ENCODE data around the gene RRAGD. TPM values are rescaled to one million over a fixed set of nuclear protein-coding genes. Genes with fewer than 3 reads are reported as not detected.

RRAGD gene
- total and polyA plus RNA-seq, 2 experiments from 2014 or later = not detected

DNA sequence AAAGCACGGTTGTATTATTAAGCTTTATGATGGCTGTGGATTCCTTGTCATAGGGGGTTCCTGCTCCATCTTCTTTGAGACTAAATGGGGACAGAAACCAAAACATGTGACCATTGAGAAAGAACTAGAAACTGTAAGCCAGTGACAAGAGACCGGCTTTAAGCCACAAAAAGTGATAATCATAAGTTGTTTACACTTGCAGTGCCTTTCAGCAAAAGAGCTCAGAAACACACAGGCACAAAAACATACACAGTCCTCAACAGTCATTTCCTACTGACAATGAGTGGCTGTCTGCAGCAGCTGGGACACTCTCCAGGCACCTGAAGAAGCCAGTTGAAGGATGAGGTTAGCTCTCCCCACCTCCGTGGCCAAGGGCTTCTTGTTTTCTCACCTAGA lies 39.6 kb downstream of the RRAGD start:
- no peak for TF ChIP-seq EZH2 (IDR thresholded peaks at IDR 0.05; ENCODE audit: insufficient read depth, poor library complexity, severe bottlenecking)
- no peak for TF ChIP-seq EZH2phosphoT487 (IDR thresholded peaks at IDR 0.05; ENCODE audit: insufficient read depth, low read depth)
- Histone ChIP-seq H3K4me1 (ENCODE audit: insufficient read depth) (no peaks in the 10 kb centered on the region), H3K9ac (no peak overlapping the region), H4K20me1 (ENCODE audit: insufficient read depth) (no peaks in the 10 kb centered on the region), H3K4me3 (no peak overlapping the region), H2AFZ (no peak overlapping the region), H3K4me2 (ENCODE audit: unreplicated experiment) (no peak overlapping the region), H3K27ac (no peak overlapping the region), H3K9me3 (ENCODE audit: low read depth) (no peaks in the 10 kb centered on the region), H3K27me3 (replicated peaks; ENCODE audit: insufficient read depth) (no peaks in the 10 kb centered on the region; the same call in 1 of the 2 replicates), H3F3A (ENCODE audit: insufficient read depth) (no peaks in the 10 kb centered on the region), H3K36me3 (ENCODE audit: low read depth) (no peaks in the 10 kb centered on the region), H3K79me2 (ENCODE audit: insufficient read depth) (no peaks in the 10 kb centered on the region), H3K9me2 (ENCODE audit: insufficient read depth) (no peaks in the 10 kb centered on the region)
- in situ Hi-C loops (cut with MboI) = loop anchor here (25.0 kb wide), 1 partner anchor 385 kb away; no protein-coding TSS in a partner anchor
- no peak for DNase-seq
- 88 to 91% methylated on average over 3 of the region's 3 CpGs for WGBS, 2 experiments (ENCODE audit: low coverage in 1 of 2, low lambda C conversion rate in 2 of 2, missing lambda C conversion rate in 2 of 2)

- in situ Hi-C loops (cut with MboI) = loop anchor here (25.0 kb wide), 1 partner anchor 385 kb away; no protein-coding TSS in a partner anchor
- Histone ChIP-seq H3K9me3 (ENCODE audit: low read depth) (no peaks in the 10 kb centered on the region), H3K9me2 (ENCODE audit: insufficient read depth) (no peaks in the 10 kb centered on the region), H2AFZ (no peak overlapping the region), H3K4me2 (ENCODE audit: unreplicated experiment) (no peak overlapping the region), H3F3A (ENCODE audit: insufficient read depth) (no peaks in the 10 kb centered on the region), H3K27me3 (replicated peaks; ENCODE audit: insufficient read depth) (no peaks in the 10 kb centered on the region; the same call in 1 of the 2 replicates), H3K36me3 (ENCODE audit: low read depth) (no peaks in the 10 kb centered on the region), H3K4me3 (no peak overlapping the region), H3K79me2 (ENCODE audit: insufficient read depth) (no peaks in the 10 kb centered on the region), H3K9ac (no peak overlapping the region), H3K4me1 (ENCODE audit: insufficient read depth) (no peaks in the 10 kb centered on the region), H3K27ac (no peak overlapping the region), H4K20me1 (ENCODE audit: insufficient read depth) (no peaks in the 10 kb centered on the region)
- 23 to 29% methylated on average over 8 of the region's 8 CpGs for WGBS, 2 experiments (ENCODE audit: low coverage in 1 of 2, low lambda C conversion rate in 2 of 2, missing lambda C conversion rate in 2 of 2)
- DNase-seq = peak; percentile 78
- TF ChIP-seq EZH2 (IDR thresholded peaks at IDR 0.05; ENCODE audit: insufficient read depth, poor library complexity, severe bottlenecking) (no peak), EZH2phosphoT487 (IDR thresholded peaks at IDR 0.05; ENCODE audit: insufficient read depth, low read depth) (no peak)
These were observed 40.1 kb downstream of the RRAGD start for GRCh38 chr6:89371849-89372505.

- Histone ChIP-seq H3K4me3 (no peak overlapping the region), H2AFZ (no peak overlapping the region), H4K20me1 (ENCODE audit: insufficient read depth) (no peaks in the 10 kb centered on the region), H3F3A (ENCODE audit: insufficient read depth) (no peaks in the 10 kb centered on the region), H3K36me3 (ENCODE audit: low read depth) (no peaks in the 10 kb centered on the region), H3K9me2 (ENCODE audit: insufficient read depth) (no peaks in the 10 kb centered on the region), H3K79me2 (ENCODE audit: insufficient read depth) (no peaks in the 10 kb centered on the region), H3K9ac (no peak overlapping the region), H3K4me2 (ENCODE audit: unreplicated experiment) (peak overlapping the region; percentile 5), H3K4me1 (ENCODE audit: insufficient read depth) (no peaks in the 10 kb centered on the region), H3K27ac (no peak overlapping the region), H3K9me3 (ENCODE audit: low read depth) (no peaks in the 10 kb centered on the region), H3K27me3 (replicated peaks; ENCODE audit: insufficient read depth) (no peaks in the 10 kb centered on the region)
- peak; percentile 77 for DNase-seq
- in situ Hi-C loops (cut with MboI) = loop anchor here (25.0 kb wide), 1 partner anchor 382 kb away; no protein-coding TSS in a partner anchor
- TF ChIP-seq EZH2 (IDR thresholded peaks at IDR 0.05; ENCODE audit: insufficient read depth, poor library complexity, severe bottlenecking) (no peak), EZH2phosphoT487 (IDR thresholded peaks at IDR 0.05; ENCODE audit: insufficient read depth, low read depth) (no peak)
- WGBS, 2 experiments (ENCODE audit: low coverage in 1 of 2, low lambda C conversion rate in 2 of 2, missing lambda C conversion rate in 2 of 2) = 6 to 8% methylated on average over 7 of the region's 7 CpGs
These were observed 43.1 kb downstream of the RRAGD start for GRCh38 chr6:89368999-89369398.

DNA sequence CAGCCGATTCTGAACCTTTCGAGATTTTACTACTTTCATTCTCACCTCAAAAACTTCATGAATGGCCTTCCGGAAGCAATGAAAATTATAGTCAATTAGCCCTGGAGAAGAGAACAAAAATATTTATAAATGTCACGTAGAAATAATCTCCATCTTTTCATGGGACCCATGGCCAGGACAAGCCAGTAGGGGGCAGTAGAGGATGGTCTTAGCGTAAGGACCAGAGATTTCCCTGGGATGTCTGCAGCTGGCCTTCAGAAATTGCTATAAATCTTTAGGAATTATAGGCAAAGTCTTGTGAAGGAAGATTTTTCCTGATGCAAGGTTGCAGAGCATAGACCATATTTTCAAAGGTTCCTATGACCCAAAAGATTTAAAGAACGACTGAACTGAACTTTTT lies 44.0 kb downstream of the RRAGD start:
- 47 to 48% methylated on average over 6 of the region's 6 CpGs for WGBS, 2 experiments (ENCODE audit: low coverage in 1 of 2, low lambda C conversion rate in 2 of 2, missing lambda C conversion rate in 2 of 2)
- TF ChIP-seq EZH2 (IDR thresholded peaks at IDR 0.05; ENCODE audit: insufficient read depth, poor library complexity, severe bottlenecking) (no peak), EZH2phosphoT487 (IDR thresholded peaks at IDR 0.05; ENCODE audit: insufficient read depth, low read depth) (no peak)
- no peaks in the 10 kb centered on the region for H3F3A ChIP-seq (ENCODE audit: insufficient read depth)
- no peaks in the 10 kb centered on the region for H3K79me2 ChIP-seq (ENCODE audit: insufficient read depth)
- H3K4me3 ChIP-seq = no peak overlapping the region
- no peak overlapping the region for H3K4me2 ChIP-seq (ENCODE audit: unreplicated experiment)
- in situ Hi-C loops (cut with MboI) = loop anchor here (25.0 kb wide), 1 partner anchor 381 kb away; no protein-coding TSS in a partner anchor
- DNase-seq = peak; percentile 71
- H3K9me2 ChIP-seq (ENCODE audit: insufficient read depth) = no peaks in the 10 kb centered on the region
- no peak overlapping the region for H3K27ac ChIP-seq
- H3K4me1 ChIP-seq (ENCODE audit: insufficient read depth) = no peaks in the 10 kb centered on the region
- no peaks in the 10 kb centered on the region for H4K20me1 ChIP-seq (ENCODE audit: insufficient read depth)
- H3K27me3 ChIP-seq (replicated peaks; ENCODE audit: insufficient read depth) = no peaks in the 10 kb centered on the region
- no peak overlapping the region for H2AFZ ChIP-seq
- no peaks in the 10 kb centered on the region for H3K9me3 ChIP-seq (ENCODE audit: low read depth)
- H3K36me3 ChIP-seq (ENCODE audit: low read depth) = no peaks in the 10 kb centered on the region
- H3K9ac ChIP-seq = no peak overlapping the region

Measured in GM23248 (cell line).